ENCODE measurements around the gene GRWD1. TPM values are rescaled to one million over a fixed set of nuclear protein-coding genes. Genes with fewer than 3 reads are reported as not detected.

GRWD1 gene
- total and polyA plus RNA-seq, 2 of the 13 experiments (the other 11 are each of a cell fraction or from before 2014, with no cell fraction given), result 10.8 to 46.6 TPM

DNA sequence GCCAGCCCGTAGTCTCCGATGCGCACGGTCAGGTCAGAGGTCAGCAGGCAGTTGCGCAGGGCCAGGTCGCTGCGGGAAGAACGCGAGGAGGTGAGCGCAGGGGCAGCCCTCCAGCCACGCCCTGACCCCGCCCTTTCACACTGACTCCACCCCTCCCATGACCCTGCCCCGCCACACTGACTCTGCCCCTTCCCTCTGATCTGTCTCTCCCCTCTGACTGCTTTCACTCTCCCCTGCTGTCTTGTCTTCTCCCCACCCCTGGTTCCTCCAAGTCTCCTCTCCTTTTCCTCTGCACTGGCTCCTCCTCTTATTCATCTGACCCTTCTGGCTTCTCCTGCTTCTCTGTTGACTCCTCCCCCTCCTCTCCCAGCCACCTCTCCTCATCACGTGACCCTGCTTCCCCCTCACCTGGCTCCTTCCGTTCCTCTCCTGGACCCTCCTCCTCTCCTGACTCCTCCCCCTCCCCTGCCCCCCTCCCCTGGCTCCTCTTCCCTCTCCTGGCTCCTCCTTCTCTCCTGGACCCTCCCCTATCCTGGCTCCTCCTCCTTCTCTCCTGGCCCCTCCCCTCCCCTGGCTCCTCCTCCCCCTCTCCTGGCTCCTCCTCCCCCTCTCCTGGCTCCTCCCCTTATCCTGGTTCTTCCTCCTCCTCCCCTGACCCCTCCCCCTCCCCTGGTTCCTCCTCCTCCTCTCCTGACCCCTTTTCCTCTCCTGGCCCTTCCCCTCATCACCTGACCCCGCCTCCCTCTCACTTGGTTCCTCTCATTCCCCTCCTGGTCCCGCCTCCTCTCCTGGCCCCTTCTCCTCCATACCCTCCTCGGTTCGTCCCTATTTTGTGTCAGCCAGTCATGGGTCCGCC is 55.9 kb downstream of the GRWD1 start (continued):
- TF ChIP-seq, protein P1, sequence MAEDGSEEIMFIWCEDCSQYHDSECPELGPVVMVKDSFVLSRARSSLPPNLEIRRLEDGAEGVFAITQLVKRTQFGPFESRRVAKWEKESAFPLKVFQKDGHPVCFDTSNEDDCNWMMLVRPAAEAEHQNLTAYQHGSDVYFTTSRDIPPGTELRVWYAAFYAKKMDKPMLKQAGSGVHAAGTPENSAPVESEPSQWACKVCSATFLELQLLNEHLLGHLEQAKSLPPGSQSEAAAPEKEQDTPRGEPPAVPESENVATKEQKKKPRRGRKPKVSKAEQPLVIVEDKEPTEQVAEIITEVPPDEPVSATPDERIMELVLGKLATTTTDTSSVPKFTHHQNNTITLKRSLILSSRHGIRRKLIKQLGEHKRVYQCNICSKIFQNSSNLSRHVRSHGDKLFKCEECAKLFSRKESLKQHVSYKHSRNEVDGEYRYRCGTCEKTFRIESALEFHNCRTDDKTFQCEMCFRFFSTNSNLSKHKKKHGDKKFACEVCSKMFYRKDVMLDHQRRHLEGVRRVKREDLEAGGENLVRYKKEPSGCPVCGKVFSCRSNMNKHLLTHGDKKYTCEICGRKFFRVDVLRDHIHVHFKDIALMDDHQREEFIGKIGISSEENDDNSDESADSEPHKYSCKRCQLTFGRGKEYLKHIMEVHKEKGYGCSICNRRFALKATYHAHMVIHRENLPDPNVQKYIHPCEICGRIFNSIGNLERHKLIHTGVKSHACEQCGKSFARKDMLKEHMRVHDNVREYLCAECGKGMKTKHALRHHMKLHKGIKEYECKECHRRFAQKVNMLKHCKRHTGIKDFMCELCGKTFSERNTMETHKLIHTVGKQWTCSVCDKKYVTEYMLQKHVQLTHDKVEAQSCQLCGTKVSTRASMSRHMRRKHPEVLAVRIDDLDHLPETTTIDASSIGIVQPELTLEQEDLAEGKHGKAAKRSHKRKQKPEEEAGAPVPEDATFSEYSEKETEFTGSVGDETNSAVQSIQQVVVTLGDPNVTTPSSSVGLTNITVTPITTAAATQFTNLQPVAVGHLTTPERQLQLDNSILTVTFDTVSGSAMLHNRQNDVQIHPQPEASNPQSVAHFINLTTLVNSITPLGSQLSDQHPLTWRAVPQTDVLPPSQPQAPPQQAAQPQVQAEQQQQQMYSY (CRISPR knock-in tag; IDR thresholded peaks at IDR 0.05), result no peak
- TF ChIP-seq, protein P2, sequence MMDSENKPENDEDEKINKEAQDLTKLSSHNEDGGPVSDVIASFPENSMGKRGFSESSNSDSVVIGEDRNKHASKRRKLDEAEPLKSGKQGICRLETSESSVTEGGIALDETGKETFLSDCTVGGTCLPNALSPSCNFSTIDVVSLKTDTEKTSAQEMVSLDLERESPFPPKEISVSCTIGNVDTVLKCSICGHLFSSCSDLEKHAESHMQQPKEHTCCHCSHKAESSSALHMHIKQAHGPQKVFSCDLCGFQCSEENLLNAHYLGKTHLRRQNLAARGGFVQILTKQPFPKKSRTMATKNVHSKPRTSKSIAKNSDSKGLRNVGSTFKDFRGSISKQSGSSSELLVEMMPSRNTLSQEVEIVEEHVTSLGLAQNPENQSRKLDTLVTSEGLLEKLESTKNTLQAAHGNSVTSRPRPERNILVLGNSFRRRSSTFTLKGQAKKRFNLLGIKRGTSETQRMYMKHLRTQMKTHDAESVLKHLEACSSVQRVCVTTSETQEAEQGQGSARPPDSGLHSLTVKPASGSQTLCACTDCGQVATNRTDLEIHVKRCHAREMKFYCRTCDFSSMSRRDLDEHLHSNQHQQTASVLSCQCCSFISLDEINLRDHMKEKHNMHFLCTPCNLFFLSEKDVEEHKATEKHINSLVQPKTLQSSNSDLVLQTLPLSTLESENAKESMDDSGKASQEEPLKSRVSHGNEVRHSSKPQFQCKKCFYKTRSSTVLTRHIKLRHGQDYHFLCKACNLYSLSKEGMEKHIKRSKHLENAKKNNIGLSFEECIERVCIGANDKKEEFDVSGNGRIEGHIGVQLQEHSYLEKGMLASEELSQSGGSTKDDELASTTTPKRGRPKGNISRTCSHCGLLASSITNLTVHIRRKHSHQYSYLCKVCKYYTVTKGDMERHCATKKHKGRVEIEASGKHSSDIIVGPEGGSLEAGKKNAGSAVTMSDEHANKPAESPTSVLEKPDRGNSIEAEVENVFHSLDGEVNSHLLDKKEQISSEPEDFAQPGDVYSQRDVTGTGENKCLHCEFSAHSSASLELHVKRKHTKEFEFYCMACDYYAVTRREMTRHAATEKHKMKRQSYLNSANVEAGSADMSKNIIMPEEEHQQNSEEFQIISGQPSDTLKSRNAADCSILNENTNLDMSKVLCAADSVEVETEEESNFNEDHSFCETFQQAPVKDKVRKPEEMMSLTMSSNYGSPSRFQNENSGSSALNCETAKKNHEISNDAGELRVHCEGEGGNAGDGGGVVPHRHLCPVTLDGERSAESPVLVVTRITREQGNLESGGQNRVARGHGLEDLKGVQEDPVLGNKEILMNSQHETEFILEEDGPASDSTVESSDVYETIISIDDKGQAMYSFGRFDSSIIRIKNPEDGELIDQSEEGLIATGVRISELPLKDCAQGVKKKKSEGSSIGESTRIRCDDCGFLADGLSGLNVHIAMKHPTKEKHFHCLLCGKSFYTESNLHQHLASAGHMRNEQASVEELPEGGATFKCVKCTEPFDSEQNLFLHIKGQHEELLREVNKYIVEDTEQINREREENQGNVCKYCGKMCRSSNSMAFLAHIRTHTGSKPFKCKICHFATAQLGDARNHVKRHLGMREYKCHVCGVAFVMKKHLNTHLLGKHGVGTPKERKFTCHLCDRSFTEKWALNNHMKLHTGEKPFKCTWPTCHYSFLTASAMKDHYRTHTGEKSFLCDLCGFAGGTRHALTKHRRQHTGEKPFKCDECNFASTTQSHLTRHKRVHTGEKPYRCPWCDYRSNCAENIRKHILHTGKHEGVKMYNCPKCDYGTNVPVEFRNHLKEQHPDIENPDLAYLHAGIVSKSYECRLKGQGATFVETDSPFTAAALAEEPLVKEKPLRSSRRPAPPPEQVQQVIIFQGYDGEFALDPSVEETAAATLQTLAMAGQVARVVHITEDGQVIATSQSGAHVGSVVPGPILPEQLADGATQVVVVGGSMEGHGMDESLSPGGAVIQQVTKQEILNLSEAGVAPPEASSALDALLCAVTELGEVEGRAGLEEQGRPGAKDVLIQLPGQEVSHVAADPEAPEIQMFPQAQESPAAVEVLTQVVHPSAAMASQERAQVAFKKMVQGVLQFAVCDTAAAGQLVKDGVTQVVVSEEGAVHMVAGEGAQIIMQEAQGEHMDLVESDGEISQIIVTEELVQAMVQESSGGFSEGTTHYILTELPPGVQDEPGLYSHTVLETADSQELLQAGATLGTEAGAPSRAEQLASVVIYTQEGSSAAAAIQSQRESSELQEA (CRISPR knock-in tag; IDR thresholded peaks at IDR 0.05; ENCODE audit: not compliant biosample characterization), result peak; percentile 12
- TF ChIP-seq NR2C2 (CRISPR knock-in tag; IDR thresholded peaks at IDR 0.05; ENCODE audit: borderline replicate concordance) (peak; percentile 88), ZNF709 (CRISPR knock-in tag; IDR thresholded peaks at IDR 0.05) (no peak), ZNF850 (CRISPR knock-in tag; conservative IDR thresholded peaks at IDR 0.05) (no peak), SALL2 (CRISPR knock-in tag; IDR thresholded peaks at IDR 0.05) (peak; percentile 49; the same call in 1 of the 2 replicates)
- TF ChIP-seq, protein P3, sequence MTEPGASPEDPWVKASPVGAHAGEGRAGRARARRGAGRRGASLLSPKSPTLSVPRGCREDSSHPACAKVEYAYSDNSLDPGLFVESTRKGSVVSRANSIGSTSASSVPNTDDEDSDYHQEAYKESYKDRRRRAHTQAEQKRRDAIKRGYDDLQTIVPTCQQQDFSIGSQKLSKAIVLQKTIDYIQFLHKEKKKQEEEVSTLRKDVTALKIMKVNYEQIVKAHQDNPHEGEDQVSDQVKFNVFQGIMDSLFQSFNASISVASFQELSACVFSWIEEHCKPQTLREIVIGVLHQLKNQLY (CRISPR knock-in tag; IDR thresholded peaks at IDR 0.05), result no peak
- TF ChIP-seq, protein P4, sequence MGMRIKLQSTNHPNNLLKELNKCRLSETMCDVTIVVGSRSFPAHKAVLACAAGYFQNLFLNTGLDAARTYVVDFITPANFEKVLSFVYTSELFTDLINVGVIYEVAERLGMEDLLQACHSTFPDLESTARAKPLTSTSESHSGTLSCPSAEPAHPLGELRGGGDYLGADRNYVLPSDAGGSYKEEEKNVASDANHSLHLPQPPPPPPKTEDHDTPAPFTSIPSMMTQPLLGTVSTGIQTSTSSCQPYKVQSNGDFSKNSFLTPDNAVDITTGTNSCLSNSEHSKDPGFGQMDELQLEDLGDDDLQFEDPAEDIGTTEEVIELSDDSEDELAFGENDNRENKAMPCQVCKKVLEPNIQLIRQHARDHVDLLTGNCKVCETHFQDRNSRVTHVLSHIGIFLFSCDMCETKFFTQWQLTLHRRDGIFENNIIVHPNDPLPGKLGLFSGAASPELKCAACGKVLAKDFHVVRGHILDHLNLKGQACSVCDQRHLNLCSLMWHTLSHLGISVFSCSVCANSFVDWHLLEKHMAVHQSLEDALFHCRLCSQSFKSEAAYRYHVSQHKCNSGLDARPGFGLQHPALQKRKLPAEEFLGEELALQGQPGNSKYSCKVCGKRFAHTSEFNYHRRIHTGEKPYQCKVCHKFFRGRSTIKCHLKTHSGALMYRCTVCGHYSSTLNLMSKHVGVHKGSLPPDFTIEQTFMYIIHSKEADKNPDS (CRISPR knock-in tag; IDR thresholded peaks at IDR 0.05), result no peak
- TF ChIP-seq, protein P5, sequence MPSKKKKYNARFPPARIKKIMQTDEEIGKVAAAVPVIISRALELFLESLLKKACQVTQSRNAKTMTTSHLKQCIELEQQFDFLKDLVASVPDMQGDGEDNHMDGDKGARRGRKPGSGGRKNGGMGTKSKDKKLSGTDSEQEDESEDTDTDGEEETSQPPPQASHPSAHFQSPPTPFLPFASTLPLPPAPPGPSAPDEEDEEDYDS (CRISPR knock-in tag; IDR thresholded peaks at IDR 0.05), result peak; percentile 69

Measured in HepG2 (cell line).